KBM-7 (cell line): Measurements from ENCODE around the gene MYH9.
"Not testable (repeated sequence)": the region's sequence is repeated elsewhere in the genome, so short reads cannot be mapped to it uniquely, and the experiment has no call there.

Experiments used
- DNase-seq: peaks from one replicate; pipeline ENCODE4 v3.0.0-alpha.2; 2015
- in situ Hi-C: fragments of 300-500 bp; cut with MboI; formaldehyde crosslinking; loops from 2 replicates; pipeline ENCODE4 v1.14.3; 2020; ENCODE audit warnings: low sequenced_read_pairs, low pct_unique_long_range_greater_than_20kb, mixed read lengths

MYH9 gene

GRCh38 chr22:36290391-36291075, 97.2 kb downstream of the MYH9 start:
- in situ Hi-C loops, DNase-seq: not testable (repeated sequence)

- in situ Hi-C loops, DNase-seq: not testable (repeated sequence)
These were observed 97.8 kb downstream of the MYH9 start for GRCh38 chr22:36289948-36290371.

- in situ Hi-C loops, result no loop called here
- no peak for DNase-seq
These were observed 98.3 kb downstream of the MYH9 start for GRCh38 chr22:36289406-36289870.

- no peak for DNase-seq
- in situ Hi-C loops, result no loop called here
These were observed 99.0 kb downstream of the MYH9 start for GRCh38 chr22:36288571-36289405.

GRCh38 chr22:36287881-36288515, 99.8 kb downstream of the MYH9 start:
- in situ Hi-C loops, result no loop called here
- DNase-seq, result no peak

GRCh38 chr22:36286096-36286957, 101.4 kb downstream of the MYH9 start:
- in situ Hi-C loops, result no loop called here
- DNase-seq, result peak; percentile 88

- in situ Hi-C loops, result no loop called here
- no peak for DNase-seq
These were observed 102.2 kb downstream of the MYH9 start for GRCh38 chr22:36285545-36285944.

- in situ Hi-C loops, result no loop called here
- no peak for DNase-seq
These were observed 102.8 kb downstream of the MYH9 start for GRCh38 chr22:36285017-36285416.

GRCh38 chr22:36284171-36284571, 103.6 kb downstream of the MYH9 start:
- no peak for DNase-seq
- in situ Hi-C loops, result no loop called here

- in situ Hi-C loops, result no loop called here
- DNase-seq, result no peak
These were observed 105.4 kb downstream of the MYH9 start for GRCh38 chr22:36282328-36282831.

GRCh38 chr22:36281781-36282327, 105.9 kb downstream of the MYH9 start:
- in situ Hi-C loops, result no loop called here
- DNase-seq, result no peak

GRCh38 chr22:36280379-36280778, 107.4 kb downstream of the MYH9 start:
- in situ Hi-C loops, result no loop called here
- no peak for DNase-seq

GRCh38 chr22:36279219-36279666, 108.5 kb downstream of the MYH9 start:
- DNase-seq, result peak; percentile 68
- in situ Hi-C loops, result no loop called here

- DNase-seq, result peak; percentile 72
- in situ Hi-C loops, result no loop called here
These were observed 110.1 kb downstream of the MYH9 start for GRCh38 chr22:36277482-36278291.

- in situ Hi-C loops, result no loop called here
- no peak for DNase-seq
These were observed 113.2 kb downstream of the MYH9 start for GRCh38 chr22:36274531-36274930.

- in situ Hi-C loops, DNase-seq: not testable (repeated sequence)
These were observed 115.8 kb downstream of the MYH9 start for GRCh38 chr22:36271951-36272350.

- DNase-seq, in situ Hi-C loops: not testable (repeated sequence)
These were observed 116.5 kb downstream of the MYH9 start for GRCh38 chr22:36271231-36271630.
